ENCODE data around the gene IL12RB1.

DNA sequence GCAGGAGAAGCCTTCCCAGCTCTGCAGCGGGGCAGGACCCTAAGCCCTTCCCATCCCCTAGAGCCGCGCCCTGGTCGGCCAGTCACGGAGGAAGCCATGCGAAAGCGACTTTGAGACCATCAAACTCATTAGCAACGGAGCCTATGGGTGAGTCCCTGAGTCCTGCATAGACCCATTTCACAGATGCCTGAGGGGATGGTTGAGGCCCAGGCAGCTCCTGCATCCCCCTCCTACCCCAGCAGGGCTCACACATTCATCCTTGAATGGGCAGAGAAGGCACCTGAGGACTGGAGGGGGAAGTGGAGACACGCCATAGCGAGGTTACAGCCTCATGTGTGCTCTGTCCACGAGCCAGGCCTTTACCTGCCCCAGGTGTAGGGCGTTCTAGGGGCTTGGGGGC lies 42.1 kb upstream of the IL12RB1 start:
- TF ChIP-seq, protein P1, sequence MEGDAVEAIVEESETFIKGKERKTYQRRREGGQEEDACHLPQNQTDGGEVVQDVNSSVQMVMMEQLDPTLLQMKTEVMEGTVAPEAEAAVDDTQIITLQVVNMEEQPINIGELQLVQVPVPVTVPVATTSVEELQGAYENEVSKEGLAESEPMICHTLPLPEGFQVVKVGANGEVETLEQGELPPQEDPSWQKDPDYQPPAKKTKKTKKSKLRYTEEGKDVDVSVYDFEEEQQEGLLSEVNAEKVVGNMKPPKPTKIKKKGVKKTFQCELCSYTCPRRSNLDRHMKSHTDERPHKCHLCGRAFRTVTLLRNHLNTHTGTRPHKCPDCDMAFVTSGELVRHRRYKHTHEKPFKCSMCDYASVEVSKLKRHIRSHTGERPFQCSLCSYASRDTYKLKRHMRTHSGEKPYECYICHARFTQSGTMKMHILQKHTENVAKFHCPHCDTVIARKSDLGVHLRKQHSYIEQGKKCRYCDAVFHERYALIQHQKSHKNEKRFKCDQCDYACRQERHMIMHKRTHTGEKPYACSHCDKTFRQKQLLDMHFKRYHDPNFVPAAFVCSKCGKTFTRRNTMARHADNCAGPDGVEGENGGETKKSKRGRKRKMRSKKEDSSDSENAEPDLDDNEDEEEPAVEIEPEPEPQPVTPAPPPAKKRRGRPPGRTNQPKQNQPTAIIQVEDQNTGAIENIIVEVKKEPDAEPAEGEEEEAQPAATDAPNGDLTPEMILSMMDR (conservative IDR thresholded peaks at IDR 0.05; ENCODE audit: low read length) = no peak
- TF ChIP-seq EZH2phosphoT487 (IDR thresholded peaks at IDR 0.05; ENCODE audit: borderline replicate concordance, low read depth, low read length) = no peak

Data from OCI-LY7 (cell line).